Gastrocnemius medialis (tissue), 4 donors: ENCODE results near the gene WDR45B. TPM values are rescaled to one million over a fixed set of nuclear protein-coding genes. Genes with fewer than 3 reads are reported as not detected.

Experiments
- ATAC-seq, 2 donors: fragments of 150-250 bp; one replicate each; pipeline ENCODE4 v1.9.1; 2016
- DNase-seq, 2 donors: peaks; one replicate each; pipeline ENCODE4 v3.0.0-alpha.2; 2019
- H3K27ac ChIP-seq, 4 donors: fragments of 200-600 bp; sonication (generic); 1 replicate in 1 of 4; 2 replicates in 3 of 4; pipeline ENCODE4 v1.5.1; 2016 to 2018; ENCODE audit warnings: mild to moderate bottlenecking in 2 of 4, moderate library complexity in 1 of 4
- H3K27me3 ChIP-seq, 3 donors: fragments of 200-600 bp; sonication (generic) in 2 of 3; 1 replicate in 1 of 3; 2 replicates in 2 of 3; pipeline versions ENCODE4 v1.5.1 to v1.6.0; 2016 to 2019; ENCODE audit warnings: mild to moderate bottlenecking in 1 of 3, moderate library complexity in 1 of 3
- H3K36me3 ChIP-seq, 2 donors: fragments of 200-600 bp; sonication (generic) in 1 of 2; one replicate each; pipeline ENCODE4 v1.5.1; 2017 to 2018
- H3K4me1 ChIP-seq, 2 donors: fragments of 200-600 bp; sonication (generic) in 1 of 2; one replicate each; pipeline ENCODE4 v1.5.1; 2016 to 2017; ENCODE audit warnings: mild to moderate bottlenecking in 2 of 2
- H3K4me3 ChIP-seq, 4 donors: fragments of 200-600 bp; sonication (generic) in 3 of 4; 1 replicate in 1 of 4; 2 replicates in 3 of 4; pipeline ENCODE4 v1.5.1; 2016 to 2019; ENCODE audit warnings: mild to moderate bottlenecking in 2 of 4
- H3K9me3 ChIP-seq, 3 donors: fragments of 200-600 bp; sonication (generic) in 2 of 3; 1 replicate in 1 of 3; 2 replicates in 2 of 3; pipeline ENCODE4 v1.5.1; 2016 to 2019
- CTCF ChIP-seq, 5 experiments: fragments of 450-650 bp in 3 of 5; fragments of 200-600 bp in 2 of 5; sonication (generic) in 2 of 5; IDR thresholded peaks in 4 of 5; conservative IDR thresholded peaks in 1 of 5; 1 replicate in 4 of 5; 2 replicates in 1 of 5; pipeline ENCODE4 v1.5.1; 2016 to 2019; ENCODE audit warnings: antibody characterized with exemption in 5 of 5, mild to moderate bottlenecking in 3 of 5, moderate library complexity in 3 of 5
- POLR2A ChIP-seq, 2 donors: fragments of 450-650 bp; IDR thresholded peaks; one replicate each; pipeline ENCODE4 v1.6.1; 2017; ENCODE audit warnings: antibody characterized with exemption in 2 of 2, mild to moderate bottlenecking in 2 of 2, moderate library complexity in 2 of 2
- in situ Hi-C, 4 donors: fragments of 200-750 bp; cut with MboI; loops; one replicate each; pipeline versions ENCODE4 v1.15.0 to v1.8.0; 2017; ENCODE audit warnings: low sequenced_read_pairs in 4 of 4
- intact Hi-C: fragments of 100-400 bp; cut with DNase I; formaldehyde crosslinking; loops from one replicate; pipeline ENCODE4 v1.15.1; 2023; ENCODE audit warnings: low total_unique reads
- total RNA-seq, 4 donors: library from RNA; depleted of rRNA; stranded (reverse); fragments of >200 nt; gene quantifications; one replicate each; pipeline versions ENCODE4 v1.1.0 to v1.2.3, GENCODE V29; 2016

Gene WDR45B
- total RNA-seq, 4 donors from 2014 or later, result 28.0 to 39.2 (median 34.8) TPM

- no peak overlapping the region for H3K27ac ChIP-seq
- peaks cover 0 to 3% of the 10 kb centered on the region in 2 donors for H3K4me1 ChIP-seq
- no peaks in the 10 kb centered on the region for H3K27me3 ChIP-seq
- TF ChIP-seq POLR2A (IDR thresholded peaks at IDR 0.05) (no peak), CTCF (IDR thresholded peaks at IDR 0.05 in 4 of 5, conservative IDR thresholded peaks at IDR 0.05 in 1 of 5) (no peak)
- ATAC-seq, result no peak
- in situ Hi-C loops (no loop called here), intact Hi-C loops (no loop called here)
- no peak overlapping the region for H3K4me3 ChIP-seq
- no peaks in the 10 kb centered on the region for H3K9me3 ChIP-seq
- DNase-seq, result no peak
- peaks cover 0 to 23% of the 10 kb centered on the region in 2 donors for H3K36me3 ChIP-seq
These were observed 14.9 kb downstream of the WDR45B start for GRCh38 chr17:82633343-82633742.

GRCh38 chr17:82632451-82632850 is 15.8 kb downstream of the WDR45B start:
- ATAC-seq (no peak), DNase-seq (no peak)
- TF ChIP-seq CTCF (IDR thresholded peaks at IDR 0.05 in 4 of 5, conservative IDR thresholded peaks at IDR 0.05 in 1 of 5) (no peak), POLR2A (IDR thresholded peaks at IDR 0.05) (no peak)
- Histone ChIP-seq H3K27me3 (no peaks in the 10 kb centered on the region), H3K4me1 (peaks cover 0 to 3% of the 10 kb centered on the region in 2 donors), H3K27ac (no peak overlapping the region), H3K9me3 (no peaks in the 10 kb centered on the region), H3K4me3 (no peak overlapping the region), H3K36me3 (peaks cover 0 to 32% of the 10 kb centered on the region in 2 donors)
- intact Hi-C loops, result no loop called here
- in situ Hi-C loops, result no loop called here

- TF ChIP-seq POLR2A (IDR thresholded peaks at IDR 0.05) (no peak), CTCF (IDR thresholded peaks at IDR 0.05 in 4 of 5, conservative IDR thresholded peaks at IDR 0.05 in 1 of 5) (no peak)
- ATAC-seq, result no peak
These were observed 16.7 kb downstream of the WDR45B start for GRCh38 chr17:82631544-82631943.

GRCh38 chr17:82630212-82630611 is 18.0 kb downstream of the WDR45B start:
- Histone ChIP-seq H3K27ac (no peak overlapping the region), H3K36me3 (peaks cover 0 to 41% of the 10 kb centered on the region in 2 donors), H3K9me3 (no peaks in the 10 kb centered on the region), H3K4me1 (peaks cover 0 to 3% of the 10 kb centered on the region in 2 donors), H3K27me3 (no peaks in the 10 kb centered on the region), H3K4me3 (no peak overlapping the region)
- intact Hi-C loops (no loop called here), in situ Hi-C loops (no loop called here)
- no peak for ATAC-seq
- DNase-seq, result no peak
- TF ChIP-seq CTCF (IDR thresholded peaks at IDR 0.05 in 4 of 5, conservative IDR thresholded peaks at IDR 0.05 in 1 of 5) (no peak), POLR2A (IDR thresholded peaks at IDR 0.05) (no peak)

More at GRCh38 chr17:82631544-82631943, 16.7 kb downstream of the WDR45B start:
- DNase-seq, result no peak
- Histone ChIP-seq H3K4me1 (peaks cover 0 to 3% of the 10 kb centered on the region in 2 donors), H3K4me3 (no peak overlapping the region), H3K27me3 (no peaks in the 10 kb centered on the region), H3K36me3 (peaks cover 0 to 35% of the 10 kb centered on the region in 2 donors), H3K27ac (no peak overlapping the region), H3K9me3 (no peaks in the 10 kb centered on the region)
- intact Hi-C loops (no loop called here), in situ Hi-C loops (no loop called here)

GRCh38 chr17:82629748-82630147 is 18.5 kb downstream of the WDR45B start:
- Histone ChIP-seq H3K36me3 (peaks cover 0 to 45% of the 10 kb centered on the region in 2 donors), H3K4me3 (no peak overlapping the region), H3K27me3 (no peaks in the 10 kb centered on the region), H3K27ac (no peak overlapping the region), H3K4me1 (peaks cover 0 to 3% of the 10 kb centered on the region in 2 donors), H3K9me3 (no peaks in the 10 kb centered on the region)
- DNase-seq (no peak), ATAC-seq (no peak)
- intact Hi-C loops (no loop called here), in situ Hi-C loops (no loop called here)
- TF ChIP-seq CTCF (IDR thresholded peaks at IDR 0.05 in 4 of 5, conservative IDR thresholded peaks at IDR 0.05 in 1 of 5), result no peak
- TF ChIP-seq POLR2A (IDR thresholded peaks at IDR 0.05), result no peak
